Stimulated activated CD8-positive, alpha-beta memory T cell treated with anti-CD3 and anti-CD28 coated beads, Interleukin-15, amount 100 ng/mL, for 1 hour (primary cell): ENCODE measurements around the gene LRRC37B.
"Not testable (repeated sequence)": the region's sequence is repeated elsewhere in the genome, so short reads cannot be mapped to it uniquely, and the experiment has no call there.

ENCODE experiments used
- DNase-seq: peaks from one replicate; pipeline ENCODE4 v3.0.0-alpha.2; 2020; ENCODE audit warnings: low read depth

Gene LRRC37B

GRCh38 chr17:32086833-32087232 lies 79.7 kb downstream of the LRRC37B start:
- not testable (repeated sequence) for DNase-seq

DNA sequence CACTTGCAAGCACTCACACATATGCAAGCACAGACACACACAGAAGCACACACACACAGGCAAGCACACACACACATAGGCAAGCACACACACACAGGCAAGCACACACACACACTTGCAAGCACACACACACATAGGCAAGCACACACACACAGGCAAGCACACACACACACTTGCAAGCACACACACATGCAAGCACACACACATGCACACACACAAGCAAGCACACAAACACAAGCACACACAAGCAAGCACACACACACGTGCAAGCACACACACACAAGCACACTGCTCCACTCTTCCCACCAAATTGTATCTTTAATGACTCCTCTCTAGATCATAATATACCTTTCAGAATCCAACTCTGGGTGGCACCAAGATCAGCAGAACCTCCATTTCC lies 84.9 kb downstream of the LRRC37B start:
- DNase-seq: not testable (repeated sequence)

- DNase-seq: no peak
Observed at GRCh38 chr17:32099686-32100085, 92.5 kb downstream of the LRRC37B start.

GRCh38 chr17:32100323-32100722 lies 93.1 kb downstream of the LRRC37B start:
- DNase-seq: not testable (repeated sequence)

- DNase-seq: no peak
Observed at GRCh38 chr17:32100971-32101631, 93.9 kb downstream of the LRRC37B start.

GRCh38 chr17:32102172-32102571 lies 95.0 kb downstream of the LRRC37B start:
- DNase-seq: no peak

DNA sequence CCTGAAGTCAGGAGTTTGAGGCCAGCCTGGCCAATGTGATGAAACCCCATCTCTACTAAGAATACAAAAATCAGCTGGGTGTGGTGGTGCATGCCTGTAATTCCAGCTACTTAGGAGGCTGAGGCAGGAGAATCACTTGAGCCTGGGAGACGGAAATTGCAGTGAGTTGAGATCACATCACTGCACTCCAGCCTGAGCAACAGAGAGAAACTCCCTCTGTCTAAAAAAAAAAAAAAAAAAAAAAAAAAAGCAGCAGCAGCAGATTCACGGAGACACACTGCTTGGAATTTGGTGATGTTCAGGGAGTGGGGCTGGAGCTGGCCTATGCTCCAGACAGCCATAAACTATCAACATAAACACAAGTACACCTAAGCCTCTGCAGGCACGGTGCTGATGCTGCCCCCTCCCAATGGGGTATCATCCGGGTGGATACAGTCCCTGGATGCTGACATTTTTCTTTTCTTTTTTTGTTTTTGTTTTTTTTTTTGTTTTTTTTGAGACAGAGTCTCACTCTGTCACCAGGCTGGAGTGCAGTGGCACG lies 95.5 kb downstream of the LRRC37B start:
- DNase-seq: no peak
